Measurements from ENCODE around the gene STX3. TPM values are rescaled to one million over a fixed set of nuclear protein-coding genes. Genes with fewer than 3 reads are reported as not detected.

Gene STX3
- total and polyA plus RNA-seq, 2 of the 8 experiments (the other 6 are each of a cell fraction or from before 2014, with no cell fraction given): 50.5 to 56.1 TPM

DNA sequence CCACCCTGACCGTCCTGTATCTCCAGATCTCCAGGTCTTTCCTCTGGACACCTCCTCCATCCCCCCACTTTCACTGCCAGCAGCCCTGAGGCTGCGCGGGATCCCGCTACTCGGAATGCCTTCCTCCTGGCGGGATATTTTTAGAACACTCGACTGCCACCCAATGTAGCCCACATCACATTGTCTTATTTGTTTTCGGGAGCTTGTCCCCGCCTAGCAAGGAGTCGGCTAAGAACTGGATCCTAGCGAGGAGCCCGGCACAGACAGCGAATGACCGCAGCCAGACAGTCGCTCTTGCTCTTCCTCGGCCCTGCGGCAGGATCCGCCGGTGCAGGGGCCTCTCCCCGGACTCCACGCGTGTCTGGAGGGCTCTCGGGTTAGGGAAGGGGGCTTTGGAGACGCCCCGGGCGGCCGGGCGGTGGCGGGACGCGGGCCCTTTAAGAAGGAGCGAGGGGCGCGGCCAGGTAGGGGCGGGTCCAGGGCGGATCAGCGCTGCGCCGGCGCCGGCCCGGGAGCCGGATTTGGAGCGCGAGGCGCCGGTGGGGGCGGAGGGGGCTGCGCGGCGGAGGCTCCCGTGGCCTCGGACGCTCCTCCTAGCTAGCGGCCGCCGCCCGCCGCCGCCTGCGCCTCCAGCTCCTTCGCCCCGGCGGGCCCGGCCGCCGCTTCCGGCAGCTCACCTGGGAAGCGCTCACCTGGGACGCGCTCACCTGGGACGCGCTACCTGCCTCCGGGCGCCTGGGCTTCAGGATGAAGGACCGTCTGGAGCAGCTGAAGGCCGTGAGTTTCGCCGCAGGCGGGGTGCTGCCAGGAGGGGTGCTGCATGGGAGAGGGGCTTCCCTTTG, at the start of gene STX3 (continued):
- TF ChIP-seq SRF (IDR thresholded peaks at IDR 0.05; ENCODE audit: low read depth, low read length): no peak

Data from H1 (cell line).